Stimulated activated CD4-positive, alpha-beta T cell treated with anti-CD3 and anti-CD28 coated beads, Interleukin-4, amount 100 ng/mL, for 48 hours (primary cell): ENCODE measurements around the gene HEXA.

Source experiments
- DNase-seq, 2 donors: peaks; one replicate each; pipeline ENCODE4 v3.0.0-alpha.2; 2020; ENCODE audit warnings: low read depth in 2 of 2

Gene HEXA

GRCh38 chr15:72375501-72375845 is 341 bp downstream of the HEXA start:
- DNase-seq, result no peak

- DNase-seq, result no peak
These were observed 3.5 kb downstream of the HEXA start for GRCh38 chr15:72372361-72372760.

- DNase-seq, result no peak
These were observed 5.8 kb downstream of the HEXA start for GRCh38 chr15:72369964-72370363.

- no peak for DNase-seq
These were observed 6.9 kb downstream of the HEXA start for GRCh38 chr15:72368899-72369298.

- no peak for DNase-seq
These were observed 7.5 kb downstream of the HEXA start for GRCh38 chr15:72368325-72368724.

GRCh38 chr15:72365844-72366243 is 10.0 kb downstream of the HEXA start:
- DNase-seq, result no peak

GRCh38 chr15:72361176-72361575 is 14.6 kb downstream of the HEXA start:
- no peak for DNase-seq

- DNase-seq, result no peak
These were observed 17.1 kb downstream of the HEXA start for GRCh38 chr15:72358650-72359171.

GRCh38 chr15:72358121-72358520 is 17.7 kb downstream of the HEXA start:
- no peak for DNase-seq

- no peak for DNase-seq
These were observed 21.3 kb downstream of the HEXA start for GRCh38 chr15:72354496-72354895.

GRCh38 chr15:72353266-72353665 is 22.5 kb downstream of the HEXA start:
- no peak for DNase-seq

GRCh38 chr15:72345806-72346205 is 30.0 kb downstream of the HEXA start:
- DNase-seq, result no peak

GRCh38 chr15:72345280-72345679 is 30.5 kb downstream of the HEXA start:
- DNase-seq, result no peak

- DNase-seq, result no peak
These were observed 31.2 kb downstream of the HEXA start for GRCh38 chr15:72344602-72345001.

GRCh38 chr15:72342385-72342784 is 33.4 kb downstream of the HEXA start:
- peak; percentile 3 to 13 for DNase-seq

- no peak for DNase-seq
These were observed 34.5 kb downstream of the HEXA start for GRCh38 chr15:72341361-72341760.

- no peak for DNase-seq
These were observed 35.4 kb downstream of the HEXA start for GRCh38 chr15:72340366-72340765.

- no peak for DNase-seq
These were observed 36.0 kb downstream of the HEXA start for GRCh38 chr15:72339777-72340177.

- no peak for DNase-seq
These were observed 37.0 kb downstream of the HEXA start for GRCh38 chr15:72338617-72339321.

- no peak for DNase-seq
These were observed 37.7 kb downstream of the HEXA start for GRCh38 chr15:72338148-72338547.

GRCh38 chr15:72334842-72335241 is 41.0 kb downstream of the HEXA start:
- DNase-seq, result no peak

- no peak for DNase-seq
These were observed 44.8 kb downstream of the HEXA start for GRCh38 chr15:72331021-72331420.

- DNase-seq, result no peak
These were observed 52.1 kb downstream of the HEXA start for GRCh38 chr15:72323752-72324151.
